HG03045 (cell line): ENCODE results near the gene ABTB2.
A peak's percentile ranks its signal among the peaks of the same experiment; 100 is the strongest.

Experiments
- ATAC-seq: cut with Tn5 transposase; IDR thresholded peaks from one replicate; pipeline ENCODE4 v1.9.1; 2021; ENCODE audit warnings: mild to moderate bottlenecking, moderate library complexity; ENCODE audit not compliant: unreplicated experiment

The ABTB2 gene

DNA sequence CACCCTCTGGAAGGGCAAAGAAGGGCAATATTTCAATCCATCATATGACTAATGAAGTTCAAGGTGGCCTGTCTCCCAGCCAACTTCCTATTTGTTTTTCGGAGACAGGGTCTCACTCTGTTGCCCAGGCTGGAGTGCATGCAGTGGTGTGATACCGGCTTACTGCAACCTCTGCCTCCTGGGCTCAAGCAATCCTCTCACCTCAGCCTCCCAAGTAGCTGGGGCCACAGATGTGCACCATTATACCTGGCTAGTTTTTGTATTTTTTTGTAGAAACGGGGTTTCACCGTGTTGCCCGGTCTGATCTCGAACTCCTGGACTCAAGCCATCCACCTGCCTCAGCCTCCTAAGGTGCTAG lies 13.4 kb downstream of the ABTB2 start:
- no peak for ATAC-seq

GRCh38 chr11:34343686-34344085 lies 14.1 kb downstream of the ABTB2 start:
- ATAC-seq, result no peak

GRCh38 chr11:34343153-34343552 lies 14.7 kb downstream of the ABTB2 start:
- no peak for ATAC-seq

- no peak for ATAC-seq
These were observed 15.8 kb downstream of the ABTB2 start for GRCh38 chr11:34341931-34342533.

GRCh38 chr11:34341096-34341495 lies 16.7 kb downstream of the ABTB2 start:
- no peak for ATAC-seq

DNA sequence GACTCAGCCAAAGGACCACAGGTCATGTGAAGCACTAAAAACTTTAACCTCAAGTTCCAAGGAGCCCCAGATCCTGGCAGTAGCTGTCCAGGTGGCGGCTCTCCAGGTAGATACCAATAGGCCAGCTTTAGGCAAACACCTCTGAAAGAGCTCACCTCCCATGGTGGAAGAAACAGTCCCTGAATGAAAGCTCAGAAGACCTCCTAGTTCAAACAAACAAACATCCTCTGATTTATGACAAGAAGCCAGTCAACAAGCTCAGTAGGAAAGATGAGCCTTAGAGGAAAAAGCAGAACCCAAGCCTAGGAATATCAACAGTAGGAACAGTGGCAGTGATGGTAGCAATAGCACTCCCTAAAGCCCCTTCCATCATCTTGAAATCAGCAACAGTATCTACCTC lies 17.2 kb downstream of the ABTB2 start:
- no peak for ATAC-seq

- ATAC-seq, result peak; percentile 54
These were observed 18.4 kb downstream of the ABTB2 start for GRCh38 chr11:34339149-34340064.

DNA sequence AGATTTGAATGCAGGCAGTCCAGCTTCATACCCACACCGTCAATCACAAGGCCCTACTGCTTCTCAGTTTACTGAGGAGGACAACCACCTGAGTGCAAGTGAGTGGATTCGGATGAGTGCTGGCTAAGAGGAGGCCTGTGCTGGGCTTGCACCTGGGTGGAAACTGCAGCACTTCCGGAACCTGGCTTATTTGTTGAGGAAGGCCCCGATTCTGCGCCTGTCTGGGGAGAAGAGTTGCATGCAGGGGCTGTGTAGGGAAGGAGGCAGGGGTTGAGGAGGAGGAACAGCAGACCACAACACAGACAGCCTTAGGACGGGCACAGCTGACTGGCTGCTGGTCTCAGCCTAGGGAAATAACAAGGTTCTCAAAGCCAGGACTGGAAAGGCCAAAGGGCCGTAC lies 20.8 kb downstream of the ABTB2 start:
- ATAC-seq, result no peak

GRCh38 chr11:34335801-34336200 lies 22.0 kb downstream of the ABTB2 start:
- ATAC-seq, result no peak

DNA sequence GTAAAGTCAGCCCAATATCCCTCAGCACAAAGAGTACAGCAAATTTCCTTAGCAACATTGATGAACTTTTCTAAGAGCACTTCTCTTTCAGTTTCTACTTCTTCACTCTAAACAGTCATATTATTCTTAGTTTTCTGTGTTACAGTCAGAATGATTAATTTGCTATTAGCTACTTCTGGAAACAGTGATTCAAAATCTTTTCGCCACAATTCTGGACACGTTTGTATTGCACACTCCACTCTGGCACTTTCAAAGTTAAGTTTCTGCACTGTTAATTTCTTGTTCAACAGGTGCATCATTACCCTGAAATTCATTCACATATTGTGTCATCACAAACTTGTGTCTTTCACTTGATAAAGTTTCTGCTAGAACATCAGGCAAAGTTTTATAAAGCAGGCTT lies 22.5 kb downstream of the ABTB2 start:
- ATAC-seq, result no peak

- no peak for ATAC-seq
These were observed 24.0 kb downstream of the ABTB2 start for GRCh38 chr11:34333787-34334186.

DNA sequence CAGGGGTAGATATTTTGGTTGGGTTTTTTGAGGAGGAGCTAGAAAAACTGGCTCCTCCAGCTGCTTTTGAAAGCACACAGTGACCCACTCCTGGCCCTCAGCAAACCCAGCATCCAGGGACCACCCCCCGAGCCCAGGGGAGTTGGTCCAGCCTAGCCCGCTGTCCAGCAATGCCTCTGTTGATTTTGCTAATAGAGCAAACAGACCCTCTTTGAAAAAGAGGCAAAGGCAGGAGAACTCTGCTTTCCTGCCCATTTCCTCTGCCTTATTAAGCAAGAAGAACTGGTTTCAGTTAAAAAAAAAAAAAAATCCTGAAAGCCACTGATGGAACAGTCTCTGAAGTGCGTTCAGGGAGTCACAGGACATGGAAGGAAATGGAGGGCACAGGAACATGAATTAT lies 25.3 kb downstream of the ABTB2 start:
- no peak for ATAC-seq

DNA sequence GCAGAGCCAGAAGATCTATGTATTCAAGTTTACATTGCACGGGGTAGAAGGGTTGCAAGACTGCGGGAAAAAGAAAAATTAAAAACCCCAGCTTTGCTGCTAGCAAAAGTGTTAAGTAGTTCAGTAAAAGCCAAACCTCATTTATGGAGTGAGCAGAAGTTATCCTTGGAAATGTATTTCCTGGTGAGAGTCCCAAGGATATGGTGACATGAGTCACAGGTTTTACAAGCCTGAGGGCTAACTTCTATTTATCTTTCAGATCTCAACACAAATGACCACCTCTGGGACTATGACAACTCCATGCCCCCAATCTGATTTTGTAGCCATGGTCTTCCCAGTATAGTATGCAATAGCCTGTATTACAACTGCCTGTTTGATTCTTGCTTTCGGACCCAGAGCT lies 26.1 kb downstream of the ABTB2 start:
- ATAC-seq, result no peak

DNA sequence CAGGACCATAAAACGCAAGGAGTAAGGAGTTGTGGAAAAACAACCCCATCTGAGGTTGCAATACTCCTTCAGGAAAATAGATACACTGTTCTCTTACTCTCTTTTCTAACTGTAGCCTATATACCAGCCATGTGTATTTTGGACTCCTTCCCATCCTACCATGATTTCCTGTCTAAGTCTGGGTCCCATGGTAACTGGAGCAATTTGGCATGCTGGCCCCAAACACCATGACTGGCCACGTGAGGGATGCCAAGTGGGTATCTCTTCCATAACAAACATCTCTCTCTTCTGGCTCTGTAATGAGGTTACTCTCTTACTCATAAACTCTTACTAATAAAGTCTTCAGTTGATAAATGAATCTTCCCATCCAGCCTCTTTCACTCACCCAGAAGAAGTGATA lies 26.5 kb downstream of the ABTB2 start:
- no peak for ATAC-seq

- no peak for ATAC-seq
These were observed 27.2 kb downstream of the ABTB2 start for GRCh38 chr11:34330653-34331052.

DNA sequence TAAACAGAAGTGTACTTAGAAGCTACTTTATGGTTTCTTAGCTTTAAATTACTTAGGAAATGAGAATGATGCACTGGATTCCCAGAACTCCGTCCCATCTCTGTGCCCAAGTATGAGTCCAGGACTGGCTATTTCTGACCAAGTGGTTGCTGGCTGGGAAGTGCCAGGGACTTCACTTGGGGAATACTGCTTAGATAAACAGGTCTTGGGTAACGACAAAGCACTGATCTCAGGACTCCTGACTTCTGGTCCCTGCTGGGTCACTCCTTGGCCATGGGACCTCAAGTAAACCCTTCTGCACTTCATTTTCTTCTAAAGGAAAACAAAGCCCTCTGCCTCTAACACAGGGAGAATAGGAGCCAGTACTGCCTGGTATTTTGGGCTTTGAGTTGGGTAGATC lies 27.9 kb downstream of the ABTB2 start:
- no peak for ATAC-seq

DNA sequence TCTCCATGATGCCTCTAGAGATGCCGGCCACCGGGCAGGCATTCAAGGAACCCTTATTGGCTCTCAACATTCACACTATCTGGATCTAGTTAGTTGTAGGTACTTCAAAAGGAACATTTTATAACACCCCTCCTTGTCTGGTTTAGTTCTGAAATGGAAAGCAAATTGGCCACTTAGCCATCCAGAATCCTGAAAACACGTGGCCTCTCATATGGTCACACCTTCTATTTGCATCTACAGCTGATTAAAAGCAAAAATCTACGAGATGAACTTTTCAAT lies 29.2 kb downstream of the ABTB2 start:
- ATAC-seq, result no peak

DNA sequence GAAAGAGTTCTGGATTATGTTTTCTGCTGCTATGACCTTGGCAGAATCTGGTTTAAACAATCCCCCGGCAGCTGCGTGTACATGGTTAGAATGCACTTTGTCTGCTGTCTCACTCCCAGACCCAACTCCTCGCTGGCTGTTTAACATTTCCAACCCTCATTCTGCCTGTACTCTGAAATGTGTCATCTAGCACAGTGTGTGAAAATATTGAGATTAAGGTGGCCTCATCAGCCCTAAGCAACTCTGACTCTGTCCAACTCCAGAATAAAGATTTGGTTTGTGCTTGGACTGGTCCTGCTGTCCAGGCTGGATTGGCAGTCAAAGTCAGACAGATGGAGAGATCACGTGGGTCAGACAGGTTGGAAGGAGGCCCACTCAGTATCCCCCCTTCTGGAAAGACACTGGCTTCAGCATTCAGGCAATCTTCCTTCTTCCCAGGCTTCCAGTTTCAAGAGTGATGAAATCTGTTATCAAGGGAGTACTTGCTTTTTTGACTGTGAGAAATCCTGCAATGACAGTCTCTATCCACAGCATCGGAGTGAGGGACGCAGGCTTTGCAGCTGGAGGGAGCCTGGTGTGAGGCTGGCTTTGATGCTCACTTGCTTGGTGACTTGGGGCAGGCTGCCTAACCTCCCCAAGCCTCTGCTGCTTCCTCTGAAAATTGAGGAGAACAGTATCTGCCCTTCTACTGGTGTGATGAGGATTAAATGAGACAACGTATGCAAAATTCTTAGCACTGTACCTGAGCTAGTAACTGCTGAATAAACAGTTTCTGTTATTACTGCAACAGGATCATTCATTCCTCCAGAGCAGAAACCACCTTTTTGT lies 29.8 kb downstream of the ABTB2 start:
- no peak for ATAC-seq

- ATAC-seq, result no peak
These were observed 33.3 kb downstream of the ABTB2 start for GRCh38 chr11:34324466-34324865.

DNA sequence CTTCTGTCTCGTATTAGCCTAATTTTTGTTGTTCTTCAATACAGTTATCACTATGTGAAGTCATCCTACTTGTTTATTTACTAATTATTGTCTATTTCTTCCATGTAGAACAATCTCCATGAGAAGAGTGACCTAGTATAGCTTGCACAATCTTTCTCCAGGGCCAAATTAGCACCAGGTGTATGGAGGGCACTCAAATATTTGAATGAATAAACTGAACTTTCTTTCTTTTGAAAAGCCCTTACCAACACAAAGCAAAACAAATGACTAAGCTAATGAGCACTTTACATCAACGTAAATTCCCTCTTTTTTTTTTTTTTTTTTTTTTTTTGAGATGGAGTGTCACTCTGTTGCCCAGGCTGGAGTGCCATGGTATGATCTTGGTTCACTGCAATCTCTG lies 34.2 kb downstream of the ABTB2 start:
- no peak for ATAC-seq

- ATAC-seq, result no peak
These were observed 39.4 kb downstream of the ABTB2 start for GRCh38 chr11:34318111-34319037.
